ENCODE results near the gene PKD1. TPM values are rescaled to one million over a fixed set of nuclear protein-coding genes. Genes with fewer than 3 reads are reported as not detected.

The PKD1 gene
- total and polyA plus RNA-seq, 2 of the 13 experiments (the other 11 are each of a cell fraction or from before 2014, with no cell fraction given), result 22.1 to 23.0 TPM

GRCh38 chr16:2148714-2149629 is 13.3 kb upstream of the PKD1 start (continued):
- TF ChIP-seq ZNF407 (CRISPR knock-in tag; IDR thresholded peaks at IDR 0.05; ENCODE audit: not compliant biosample characterization), result no peak
- no peak for TF ChIP-seq NFE2 (CRISPR knock-in tag; IDR thresholded peaks at IDR 0.05)
- TF ChIP-seq NFIC (IDR thresholded peaks at IDR 0.05; ENCODE audit: low read length), result no peak
- TF ChIP-seq ERF (CRISPR knock-in tag; IDR thresholded peaks at IDR 0.05), result no peak
- TF ChIP-seq ZBTB14 (CRISPR knock-in tag; IDR thresholded peaks at IDR 0.05), result peak; percentile 28; the same call in 1 of the 2 replicates
- TF ChIP-seq GATAD1 (CRISPR knock-in tag; IDR thresholded peaks at IDR 0.05), result no peak
- peak; percentile 20; the same call in 1 of the 2 replicates for TF ChIP-seq MAX (IDR thresholded peaks at IDR 0.05)
- TF ChIP-seq ZNF512B (CRISPR knock-in tag; IDR thresholded peaks at IDR 0.05; ENCODE audit: borderline replicate concordance), result no peak
- TF ChIP-seq ZNF574 (CRISPR knock-in tag; IDR thresholded peaks at IDR 0.05), result no peak
- TF ChIP-seq JUN (CRISPR knock-in tag; IDR thresholded peaks at IDR 0.05), result no peak
- no peak for TF ChIP-seq ZNF251 (CRISPR knock-in tag; IDR thresholded peaks at IDR 0.05)
- TF ChIP-seq AGO2 (optimal IDR thresholded peaks at IDR 0.05; ENCODE audit: low read depth, low read length), result peak; percentile 14
